IMR-90 (cell line): ENCODE measurements around the gene POLR3E. TPM values are rescaled to one million over a fixed set of nuclear protein-coding genes. Genes with fewer than 3 reads are reported as not detected.

ENCODE experiments used
- ATAC-seq: fragments of 200-7000 bp; cut with Tn5 transposase; 2 replicates; pipeline ENCODE4 v1.9.1; 2020; ENCODE audit warnings: low read depth, mild to moderate bottlenecking, moderate library complexity
- BruUV-seq: library from RNA; stranded (reverse); fragments of 400-500 nt; replicated peaks from 2 replicates; lab custom pipeline; 2021; lab: Mats Ljungman, UMichigan
- CTCF ChIA-PET: fragments of 300-600 bp; formaldehyde crosslinking; extraction: SDS; loops from one replicate; lab custom pipeline; 2021; ENCODE audit warnings: antibody characterized with exemption; lab: Yijun Ruan, JAX
- POLR2A ChIA-PET: fragments of 300-600 bp; sonication (Branson Sonifier 250); formaldehyde crosslinking; loops from one replicate; lab custom pipeline; 2022; ENCODE audit warnings: antibody characterized with exemption; ENCODE audit not compliant: unreplicated experiment; lab: Charles Lee
- DNase-seq: peaks from one replicate; pipeline ENCODE4 v3.0.0; 2013
- H2AFZ ChIP-seq: replicated peaks from 2 replicates; pipeline ENCODE3; 2013; ENCODE audit warnings: low read length, mild to moderate bottlenecking; ENCODE audit not compliant: poor library complexity
- H2AK5ac ChIP-seq: 2 replicates; pipeline ENCODE4 v1.6.1; 2013; ENCODE audit warnings: low read depth, low read length, inconsistent platforms
- H2AK9ac ChIP-seq: replicated peaks from 2 replicates; pipeline ENCODE3; 2013; ENCODE audit warnings: mild to moderate bottlenecking, low read depth, low read length, moderate library complexity; ENCODE audit not compliant: poor library complexity
- H2BK120ac ChIP-seq: 2 replicates; pipeline ENCODE4 v1.6.1; 2013; ENCODE audit warnings: low read depth, low read length, inconsistent platforms
- H2BK15ac ChIP-seq: 3 replicates; pipeline ENCODE4 v1.6.1; 2013; ENCODE audit warnings: low read depth, low read length, inconsistent platforms
- H2BK20ac ChIP-seq: 2 replicates; pipeline ENCODE4 v1.6.1; 2013; ENCODE audit warnings: low read depth, mild to moderate bottlenecking, inconsistent platforms, low read length, moderate library complexity
- H2BK5ac ChIP-seq: 2 replicates; pipeline ENCODE4 v1.6.1; 2013; ENCODE audit warnings: mild to moderate bottlenecking, low read depth, low read length, inconsistent platforms; ENCODE audit not compliant: poor library complexity, severe bottlenecking
- H3K14ac ChIP-seq: replicated peaks from 2 replicates; pipeline ENCODE4 v1.6.1; 2013; ENCODE audit warnings: low read depth, low read length, inconsistent platforms
- H3K18ac ChIP-seq: 2 replicates; pipeline ENCODE4 v1.6.1; 2013; ENCODE audit warnings: low read depth, low read length, control low read depth
- H3K23ac ChIP-seq: 2 replicates; pipeline ENCODE4 v1.6.1; 2013; ENCODE audit warnings: low read depth, low read length, inconsistent platforms
- H3K27ac ChIP-seq: 2 replicates; pipeline ENCODE4 v1.5.1; 2013; ENCODE audit warnings: mild to moderate bottlenecking, control low read depth, low read length; ENCODE audit not compliant: insufficient read depth
- H3K27me3 ChIP-seq: 2 replicates; pipeline ENCODE4 v1.6.1; 2013; ENCODE audit warnings: low read length; ENCODE audit not compliant: control insufficient read depth, insufficient read depth
- H3K36me3 ChIP-seq: 2 replicates; pipeline ENCODE4 v1.6.1; 2013; ENCODE audit warnings: low read length, mixed read lengths; ENCODE audit not compliant: control insufficient read depth, insufficient read depth
- H3K4ac ChIP-seq: 2 replicates; pipeline ENCODE4 v1.6.1; 2013; ENCODE audit warnings: low read depth, low read length, inconsistent platforms
- H3K4me1 ChIP-seq: 2 replicates; pipeline ENCODE4 v1.6.1; 2013; ENCODE audit warnings: low read length, mixed read lengths; ENCODE audit not compliant: control insufficient read depth, insufficient read depth
- H3K4me2 ChIP-seq: 2 replicates; pipeline ENCODE4 v1.6.1; 2013; ENCODE audit warnings: low read depth, mild to moderate bottlenecking, control low read depth, low read length, moderate library complexity
- H3K4me3 ChIP-seq: 2 replicates; pipeline ENCODE4 v1.5.1; 2013; ENCODE audit warnings: low read depth, mild to moderate bottlenecking, control low read depth, low read length, moderate library complexity; ENCODE audit not compliant: insufficient read depth
- H3K56ac ChIP-seq: 2 replicates; pipeline ENCODE4 v1.6.1; 2013; ENCODE audit warnings: low read length, inconsistent platforms; ENCODE audit not compliant: insufficient read depth; ENCODE audit errors: extremely low read depth
- H3K79me1 ChIP-seq, 2 experiments: 2 replicates each; pipeline ENCODE4 v1.6.1; 2013; ENCODE audit warnings: low read length in 2 of 2, inconsistent platforms in 1 of 2, low read depth in 1 of 2
- H3K9ac ChIP-seq: 2 replicates; pipeline ENCODE4 v1.6.1; 2013; ENCODE audit warnings: low read depth, low read length, control low read depth
- H3K9me1 ChIP-seq: 2 replicates; pipeline ENCODE4 v1.6.1; 2013; ENCODE audit warnings: low read length, inconsistent platforms; ENCODE audit not compliant: insufficient read depth
- H3K9me3 ChIP-seq: 2 replicates; pipeline ENCODE4 v1.6.1; 2013; ENCODE audit warnings: low read length; ENCODE audit not compliant: control insufficient read depth, insufficient read depth
- H4K20me1 ChIP-seq: 2 replicates; pipeline ENCODE4 v1.6.1; 2013; ENCODE audit warnings: low read length, inconsistent platforms; ENCODE audit not compliant: insufficient read depth
- H4K5ac ChIP-seq: 2 replicates; pipeline ENCODE4 v1.6.1; 2013; ENCODE audit warnings: mild to moderate bottlenecking, low read depth, low read length, control low read depth
- H4K8ac ChIP-seq, 2 experiments: 2 replicates each; pipeline ENCODE4 v1.6.1; 2013; ENCODE audit warnings: low read depth in 2 of 2, low read length in 2 of 2, control low read depth in 1 of 2, inconsistent platforms in 1 of 2
- H4K91ac ChIP-seq: 2 replicates; pipeline ENCODE4 v1.6.1; 2013; ENCODE audit warnings: low read depth, low read length, inconsistent platforms; ENCODE audit not compliant: insufficient read depth
- BHLHE40 ChIP-seq: fragments of 150-350 bp; IDR thresholded peaks from 2 replicates; pipeline ENCODE4 v1.6.1; 2016; ENCODE audit warnings: mild to moderate bottlenecking, low read depth, low read length
- MAZ ChIP-seq: IDR thresholded peaks from 2 replicates; pipeline ENCODE4 v1.6.1; 2012; ENCODE audit warnings: low read depth, mild to moderate bottlenecking, low read length, improper control_type of control experiment, moderate library complexity, borderline replicate concordance
- MXI1 ChIP-seq: IDR thresholded peaks from 2 replicates; pipeline ENCODE4 v1.6.1; 2012; ENCODE audit warnings: low read depth, mild to moderate bottlenecking, low read length, moderate library complexity, borderline replicate concordance
- POLR2A ChIP-seq: IDR thresholded peaks from 2 replicates; pipeline ENCODE4 v1.6.1; 2012; ENCODE audit warnings: mild to moderate bottlenecking, low read depth, low read length
- RAD21 ChIP-seq: IDR thresholded peaks from 2 replicates; pipeline ENCODE4 v1.6.1; 2012; ENCODE audit warnings: low read length, improper control_type of control experiment
- RFX5 ChIP-seq: IDR thresholded peaks from 2 replicates; pipeline ENCODE4 v1.8.0; 2012; ENCODE audit warnings: low read depth, mild to moderate bottlenecking, low read length, moderate library complexity
- SMC3 ChIP-seq: fragments of 150-350 bp; IDR thresholded peaks from 2 replicates; pipeline ENCODE4 v1.6.1; 2016; ENCODE audit warnings: low read depth, mild to moderate bottlenecking, antibody characterized with exemption, low read length, moderate library complexity
- WGBS, 2 experiments: methylation state at CpG; one replicate each; pipeline versions ENCODE4 v1.1.5 to v1.1.7; 2013; ENCODE audit warnings: missing lambda C conversion rate in 2 of 2; ENCODE audit not compliant: insufficient read length in 1 of 2; ENCODE audit errors: extremely low coverage in 2 of 2; 5-methylcytosine and 5-hydroxymethylcytosine counted together
- dilution Hi-C: fragments of 300-500 bp; cut with HindIII; formaldehyde crosslinking; loops from one replicate; pipeline ENCODE4 v1.14.3; 2018; ENCODE audit warnings: low sequenced_read_pairs; ENCODE audit not compliant: unreplicated experiment
- in situ Hi-C: fragments of 300-500 bp; cut with MboI; formaldehyde crosslinking; loops from 3 replicates; pipeline ENCODE4 v1.14.3; 2019; ENCODE audit warnings: low sequenced_read_pairs, inconsistent platforms, mixed read lengths
- intact Hi-C: fragments of 100-400 bp; cut with micrococcal nuclease; formaldehyde crosslinking; loops from 2 replicates; pipeline ENCODE4 v1.10.0; 2022
- polyA plus RNA-seq, 3 experiments: library from polyadenylated mRNA; depleted of rRNA; stranded (reverse); fragments of >200 nt; gene quantifications; 2 replicates each; pipeline ENCODE4 v1.2.3, GENCODE V29; 2012; ENCODE audit warnings: low replicate concordance in 1 of 3
- total RNA-seq: library from RNA; depleted of rRNA; stranded (reverse); fragments of >200 nt; gene quantifications from 2 replicates; pipeline ENCODE4 v1.2.3, GENCODE V29; 2012
- TF ChIP-seq, protein P1 (sequence below): fragments of 150-350 bp; IDR thresholded peaks from 2 replicates; pipeline ENCODE4 v1.6.1; 2017; ENCODE audit warnings: mild to moderate bottlenecking, antibody characterized with exemption, low read length, low read depth

POLR3E gene
- total and polyA plus RNA-seq, 2 of the 4 experiments (the other 2 are of a cell fraction), result 19.9 to 46.0 TPM

DNA sequence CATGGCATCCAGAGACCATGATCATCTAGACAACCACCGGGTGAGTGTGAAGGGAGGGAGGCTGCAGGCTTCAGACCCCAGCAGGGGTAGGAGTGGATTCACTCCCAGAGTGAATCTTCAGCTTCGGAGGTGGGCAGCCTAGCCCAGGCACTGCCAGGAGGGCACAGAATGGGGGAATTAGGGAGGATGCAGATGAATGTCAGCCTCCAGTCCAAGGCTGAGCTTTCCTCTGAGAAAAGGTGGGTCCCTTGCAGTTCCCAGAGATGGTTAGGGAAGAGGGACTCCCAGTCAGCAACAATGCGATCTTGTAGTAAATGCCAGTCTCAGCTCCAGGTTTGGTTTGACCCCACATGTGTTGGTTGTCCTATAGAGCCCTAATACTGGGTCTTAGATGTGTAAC lies 36.7 kb upstream of the POLR3E start:
- dilution Hi-C loops, result no loop called here
- Histone ChIP-seq H3K4ac (no peak overlapping the region), H3K36me3 (peaks cover 53% of the 10 kb centered on the region), H3K56ac (no peak overlapping the region), H3K9ac (no peak overlapping the region), H3K9me1 (0 out of 2 replicates have a peak, but pooled peaks cover 6% of the 10 kb centered on the region), H2AFZ (no peak overlapping the region), H3K79me1 (no peaks in the 10 kb centered on the region), H4K8ac (no peak overlapping the region), H3K18ac (no peak overlapping the region), H2BK120ac (no peak overlapping the region), H2BK15ac (no peak overlapping the region), H2AK5ac (no peak overlapping the region), H3K14ac (no peak overlapping the region), H3K27ac (no peak overlapping the region), H3K27me3 (no peaks in the 10 kb centered on the region), H3K23ac (no peak overlapping the region), H3K4me2 (no peak overlapping the region), H3K4me1 (no peaks in the 10 kb centered on the region), H2BK5ac (no peak overlapping the region), H2BK20ac (no peak overlapping the region), H3K9me3 (no peaks in the 10 kb centered on the region; the same call in 1 of the 2 replicates), H4K5ac (no peak overlapping the region), H2AK9ac (no peak overlapping the region), H4K20me1 (no peaks in the 10 kb centered on the region; the same call in 1 of the 2 replicates), H3K4me3 (no peak overlapping the region), H4K91ac (no peak overlapping the region)
- CTCF ChIA-PET, result interaction anchor here (0.6 to 1.3 kb wide), 3 partner anchors 23 to 72 kb away, joined by 3 read pairs; no protein-coding TSS in a partner anchor
- 100% methylated on average over 1 of the region's 3 CpGs; no CpG with 5 or more reads in 1 of the 2 experiments for WGBS, 2 experiments
- BruUV-seq, result no TSS peak
- in situ Hi-C loops, result no loop called here
- POLR2A ChIA-PET, result no interaction called here
- intact Hi-C loops, result no loop called here
- no peak for TF ChIP-seq MXI1
- TF ChIP-seq, protein P1, sequence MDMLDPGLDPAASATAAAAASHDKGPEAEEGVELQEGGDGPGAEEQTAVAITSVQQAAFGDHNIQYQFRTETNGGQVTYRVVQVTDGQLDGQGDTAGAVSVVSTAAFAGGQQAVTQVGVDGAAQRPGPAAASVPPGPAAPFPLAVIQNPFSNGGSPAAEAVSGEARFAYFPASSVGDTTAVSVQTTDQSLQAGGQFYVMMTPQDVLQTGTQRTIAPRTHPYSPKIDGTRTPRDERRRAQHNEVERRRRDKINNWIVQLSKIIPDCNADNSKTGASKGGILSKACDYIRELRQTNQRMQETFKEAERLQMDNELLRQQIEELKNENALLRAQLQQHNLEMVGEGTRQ, result no peak
- TF ChIP-seq MAZ, result no peak
- no peak for TF ChIP-seq RAD21
- no peak for TF ChIP-seq SMC3
- no peak for TF ChIP-seq BHLHE40
- no peak for TF ChIP-seq POLR2A
- no peak for TF ChIP-seq RFX5
- ATAC-seq, result no peak
- DNase-seq, result no peak
